ENCODE results near the gene ASB4.

GRCh38 chr7:95539426-95539825 lies 53.7 kb downstream of the ASB4 start:
- no peak for TF ChIP-seq CTCF (IDR thresholded peaks at IDR 0.05)
- TF ChIP-seq EP300 (IDR thresholded peaks at IDR 0.05), result no peak

All from gastroesophageal sphincter (tissue), 3 donors.